HG03108 (cell line): ENCODE measurements around the gene C16orf87.
"Not testable (repeated sequence)": the region's sequence is repeated elsewhere in the genome, so short reads cannot be mapped to it uniquely, and the experiment has no call there.

Experiments
- ATAC-seq: cut with Tn5 transposase; IDR thresholded peaks from one replicate; pipeline ENCODE4 v1.9.1; 2021; ENCODE audit warnings: moderate library complexity; ENCODE audit not compliant: unreplicated experiment

C16orf87 gene

DNA sequence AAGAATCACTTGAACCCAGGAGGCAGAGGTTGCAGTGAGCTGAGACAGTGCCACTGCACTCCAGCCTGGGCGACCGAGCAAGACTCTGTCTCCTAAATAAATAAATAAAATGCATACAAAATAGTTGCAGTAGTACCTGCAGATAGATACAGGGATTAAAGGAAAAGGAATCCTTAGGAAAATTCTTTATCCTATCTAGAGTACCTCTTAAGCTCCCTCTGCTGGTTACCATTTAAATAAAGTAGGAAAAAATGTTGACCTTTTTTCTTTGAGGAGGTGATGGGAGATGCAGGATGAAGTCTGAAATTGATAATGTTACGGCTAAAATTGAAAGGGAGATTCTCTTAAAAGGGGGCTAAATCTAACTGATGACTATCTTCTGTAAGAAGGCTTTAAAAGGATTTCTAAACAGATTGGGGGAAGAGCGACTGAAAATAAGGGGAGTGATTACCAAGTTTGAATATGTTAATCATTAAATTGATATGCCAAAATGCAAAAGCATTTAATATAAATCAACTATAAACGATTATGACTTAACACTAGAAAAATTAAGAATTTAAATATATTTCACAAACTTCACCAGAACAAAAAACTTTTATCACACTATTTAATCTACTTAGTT, 29.4 kb downstream of the C16orf87 start:
- no peak for ATAC-seq

GRCh38 chr16:46800494-46800893, 30.5 kb downstream of the C16orf87 start:
- ATAC-seq: no peak

DNA sequence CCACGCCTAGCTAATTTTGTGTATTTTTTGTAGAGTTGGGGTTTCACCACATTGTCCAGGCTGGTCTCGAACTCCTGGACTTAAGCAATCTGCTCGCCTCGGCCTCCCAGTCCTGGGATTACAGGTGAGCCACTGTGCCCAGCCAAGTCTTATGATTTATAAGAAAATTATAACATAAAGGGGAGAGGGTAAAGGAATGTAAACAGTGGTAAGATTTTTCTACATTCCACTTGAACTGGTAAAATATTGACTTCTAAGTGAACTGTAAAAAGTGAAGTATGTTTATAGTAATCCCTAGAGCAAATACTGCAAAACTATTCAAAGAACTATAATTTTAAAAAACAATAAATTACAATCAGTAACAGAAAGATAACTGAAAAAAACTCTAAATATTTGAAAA, 33.5 kb downstream of the C16orf87 start:
- ATAC-seq: no peak

DNA sequence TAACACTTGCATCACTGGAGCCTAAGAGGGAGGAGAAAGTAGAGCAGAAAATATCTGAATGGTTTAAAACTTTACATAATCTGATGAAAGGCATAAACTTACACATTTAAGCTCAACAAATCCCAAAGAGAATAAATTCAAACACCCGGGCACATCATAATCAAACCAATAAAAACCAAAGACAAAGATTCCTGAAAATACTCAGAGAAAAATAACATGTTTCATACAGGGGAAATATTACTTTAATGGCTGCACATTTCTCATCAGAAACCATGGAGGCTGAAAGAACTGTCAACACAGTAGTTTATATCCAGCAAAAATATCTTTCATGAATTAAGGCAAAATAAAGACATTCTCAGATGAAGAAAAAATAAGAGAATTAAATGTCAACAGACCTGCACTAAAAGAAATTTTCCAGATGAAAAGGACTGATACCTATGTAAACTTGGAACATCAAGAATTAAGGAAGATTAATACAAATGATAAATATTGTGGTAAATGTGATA, 34.2 kb downstream of the C16orf87 start:
- ATAC-seq: no peak

DNA sequence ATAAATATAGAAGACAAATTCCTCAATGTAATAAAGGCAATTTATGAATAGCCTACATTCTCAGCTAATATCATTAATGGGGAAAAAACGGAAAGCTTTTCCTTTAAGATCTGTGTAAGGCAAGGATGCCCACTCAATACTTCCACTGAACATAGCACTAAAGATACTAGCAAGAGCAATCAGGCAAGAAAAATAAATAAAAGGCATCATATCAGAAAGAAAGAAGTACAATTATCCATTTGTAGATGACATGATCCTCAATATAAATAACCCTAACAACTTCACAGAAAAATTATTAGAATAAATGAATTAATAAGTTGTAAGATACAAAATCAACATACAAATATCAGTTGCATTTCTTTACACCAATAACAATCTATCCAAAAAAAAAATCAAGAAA, 37.1 kb downstream of the C16orf87 start:
- no peak for ATAC-seq

DNA sequence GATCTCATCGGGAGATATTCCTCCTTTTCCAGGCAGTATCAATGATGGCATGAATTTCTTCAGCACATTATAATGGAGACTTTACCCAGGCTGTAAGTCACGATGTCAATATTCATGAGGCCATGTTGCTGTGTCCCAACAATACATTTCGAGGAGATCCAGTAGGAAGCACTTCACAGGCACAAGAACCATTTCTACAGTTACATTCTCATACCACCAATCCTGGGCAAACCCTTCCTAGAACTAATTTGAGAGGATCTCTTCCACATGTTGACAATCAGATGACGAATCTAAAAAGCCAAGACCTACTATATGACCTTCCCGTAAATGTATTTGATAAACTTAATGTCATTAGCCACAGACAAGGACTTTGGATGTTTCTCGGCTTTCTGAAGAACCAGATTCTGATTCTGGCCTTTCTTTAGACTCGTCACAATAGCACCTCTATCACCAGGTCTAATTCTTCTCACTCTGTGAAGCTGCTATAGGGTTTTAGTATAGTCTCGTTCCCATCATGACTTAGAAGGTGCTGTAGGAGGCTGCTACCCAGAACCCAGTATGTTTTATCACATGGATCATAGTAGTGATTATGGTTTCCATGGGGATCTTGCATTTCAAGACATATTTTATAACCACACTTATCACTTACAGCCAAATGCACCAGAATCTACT, 40.2 kb downstream of the C16orf87 start:
- ATAC-seq: no peak

- peak; percentile 85 for ATAC-seq
These were observed 41.2 kb downstream of the C16orf87 start for GRCh38 chr16:46789499-46790414.

- ATAC-seq: no peak
These were observed 42.0 kb downstream of the C16orf87 start for GRCh38 chr16:46788891-46789474.

DNA sequence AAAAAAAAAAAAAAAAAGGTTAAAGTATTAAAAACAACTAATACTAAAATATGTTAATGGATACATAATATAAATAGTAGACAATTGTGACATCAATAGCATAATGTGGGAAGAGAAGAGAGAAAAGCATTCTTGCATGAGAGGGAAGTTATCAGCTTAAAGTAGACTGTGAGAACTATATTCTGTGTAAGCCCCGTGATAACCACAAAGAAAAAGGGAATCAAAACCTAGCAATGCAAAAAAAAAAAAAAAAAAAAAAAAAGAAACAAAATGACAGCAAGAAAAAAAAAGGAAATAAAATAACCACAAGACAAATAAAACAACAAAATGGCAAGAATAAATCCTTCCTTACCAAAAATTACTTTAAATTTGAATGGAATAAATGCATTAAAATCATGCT, 43.1 kb downstream of the C16orf87 start:
- no peak for ATAC-seq

- ATAC-seq: no peak
These were observed 45.7 kb downstream of the C16orf87 start for GRCh38 chr16:46785076-46785845.

- ATAC-seq: not testable (repeated sequence)
These were observed 46.4 kb downstream of the C16orf87 start for GRCh38 chr16:46784569-46784968.

GRCh38 chr16:46783800-46784199, 47.2 kb downstream of the C16orf87 start:
- ATAC-seq: no peak

DNA sequence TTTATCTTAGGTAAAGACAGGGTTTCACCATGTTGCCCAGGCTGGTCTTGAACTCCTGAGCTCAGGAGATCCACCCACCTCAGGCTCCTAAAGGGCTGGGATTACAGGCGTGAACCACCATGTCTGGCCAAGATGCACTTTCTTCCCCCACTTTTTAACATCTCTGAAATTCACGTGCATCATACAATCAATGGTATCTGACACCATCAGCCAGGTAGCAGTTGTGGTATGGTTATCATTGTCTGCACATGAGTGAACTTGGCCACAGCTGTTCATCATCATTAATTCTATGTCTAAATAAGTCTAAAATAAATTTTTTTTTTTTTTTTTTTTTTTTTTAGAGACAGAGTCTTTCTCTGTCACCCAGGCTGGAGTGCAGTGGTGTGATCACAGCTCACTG, 48.7 kb downstream of the C16orf87 start:
- no peak for ATAC-seq

DNA sequence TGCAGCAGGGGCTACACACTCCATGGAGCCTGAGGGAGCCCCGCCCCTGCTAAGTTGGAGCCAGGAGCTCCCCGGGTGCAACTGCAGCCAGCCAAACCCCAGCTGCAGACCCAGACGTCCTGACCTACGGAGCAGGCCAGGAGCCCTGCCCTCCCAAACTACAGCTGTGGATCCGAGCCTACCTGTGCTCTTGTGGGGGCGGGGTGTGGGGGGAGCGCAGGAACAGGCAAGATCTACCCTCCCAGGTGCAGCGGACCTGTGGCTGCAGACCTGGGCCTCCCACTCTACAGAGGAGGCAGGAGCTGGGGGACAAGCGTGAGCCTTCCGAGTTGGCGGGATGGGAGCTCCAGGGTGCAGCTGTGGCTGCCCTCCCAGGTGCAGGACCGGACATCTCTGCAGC, 53.2 kb downstream of the C16orf87 start:
- no peak for ATAC-seq

- no peak for ATAC-seq
These were observed 55.8 kb downstream of the C16orf87 start for GRCh38 chr16:46775214-46775613.

DNA sequence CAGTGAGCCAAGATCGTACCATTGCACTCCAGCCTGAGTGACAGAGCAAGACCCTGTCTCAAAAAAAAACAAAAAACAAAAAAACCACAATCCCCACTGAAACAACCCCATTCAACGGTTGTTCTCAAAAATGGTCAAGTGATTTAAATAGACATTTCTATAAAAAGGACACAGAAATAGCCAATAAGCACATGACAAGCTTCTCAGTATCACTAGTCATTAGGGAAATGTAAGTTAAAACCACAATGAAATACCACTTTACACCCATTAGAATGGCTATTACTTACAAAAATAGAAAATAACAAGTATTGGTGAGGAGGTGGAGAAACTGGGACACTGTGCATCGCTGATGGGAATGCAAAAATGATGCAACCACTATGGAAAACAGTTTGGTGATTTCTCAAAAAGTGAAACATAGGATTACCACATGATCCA, 56.2 kb downstream of the C16orf87 start:
- ATAC-seq: peak; percentile 81

DNA sequence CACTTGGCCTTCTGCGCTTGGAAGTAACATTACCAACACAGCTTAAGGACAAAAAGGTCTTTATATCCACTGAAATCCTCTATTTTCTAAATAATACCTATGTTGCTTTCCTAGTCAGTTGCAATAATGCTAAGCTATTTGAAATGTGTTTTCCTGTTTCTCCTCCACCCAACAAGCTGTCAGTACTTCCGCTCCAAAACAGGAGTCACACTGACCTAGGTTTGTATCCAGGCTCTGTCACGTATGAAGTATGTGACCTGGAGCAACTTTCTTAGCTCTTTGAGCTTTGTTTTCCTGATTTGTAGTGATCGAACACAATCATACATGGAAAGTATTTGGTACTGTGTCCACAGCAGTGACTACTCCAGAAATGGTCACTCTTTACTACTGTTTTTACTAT, 58.5 kb downstream of the C16orf87 start:
- ATAC-seq: no peak

DNA sequence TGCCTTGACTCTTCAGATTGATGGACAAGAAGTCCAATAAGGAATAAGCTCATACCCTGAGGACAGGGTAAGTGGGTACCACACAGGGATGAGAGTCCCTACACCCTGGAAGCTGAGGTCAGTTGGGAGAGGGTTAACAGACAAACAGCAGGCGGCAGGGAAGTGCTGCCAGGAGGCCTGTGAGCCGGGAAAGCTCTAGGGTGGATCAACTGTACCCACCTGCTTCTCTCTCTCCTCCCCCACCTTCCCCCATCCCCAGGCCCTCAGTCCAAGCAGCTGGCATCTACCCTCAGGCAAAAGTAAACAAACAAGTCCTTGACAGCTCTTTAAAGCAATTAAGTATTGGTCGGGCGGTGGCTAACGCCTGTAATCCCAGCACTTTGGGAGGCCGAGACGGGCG, 62.2 kb downstream of the C16orf87 start:
- no peak for ATAC-seq

- no peak for ATAC-seq
These were observed 65.9 kb downstream of the C16orf87 start for GRCh38 chr16:46765050-46765449.

DNA sequence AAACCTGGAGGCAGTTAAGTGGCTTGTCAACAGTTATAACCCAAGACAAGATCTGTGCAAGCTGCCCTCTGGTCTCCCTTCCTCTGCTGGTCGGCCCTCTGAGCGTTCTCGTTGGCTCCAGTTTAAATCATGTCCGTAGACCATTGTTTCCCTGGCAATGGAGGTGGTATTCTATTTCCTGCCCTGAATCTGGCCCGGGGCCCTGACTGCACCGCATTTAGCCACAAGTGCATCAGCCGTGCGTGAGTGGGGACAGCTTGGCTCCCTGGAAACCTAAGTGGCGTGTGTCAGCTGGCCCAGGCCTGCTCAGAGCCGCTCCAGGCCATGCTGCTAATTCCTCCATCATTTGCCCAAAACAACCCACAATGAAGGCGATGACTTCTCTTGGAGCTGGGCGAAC, 67.8 kb downstream of the C16orf87 start:
- ATAC-seq: no peak
